Mesenchymal stem cell (in vitro differentiated cells and primary cell): Measurements from ENCODE around the gene JAGN1.

Experiments
- DNase-seq: peaks from one replicate; pipeline ENCODE4 v3.0.0-alpha.2; 2013
- H2AFZ ChIP-seq: one replicate; pipeline ENCODE4 v1.6.1; 2013; ENCODE audit warnings: low read depth, mild to moderate bottlenecking, control low read depth, inconsistent platforms, low read length, moderate library complexity
- H2AK5ac ChIP-seq: 2 replicates; pipeline ENCODE4 v1.6.1; 2013; ENCODE audit warnings: low read length, moderate library complexity, mild to moderate bottlenecking, inconsistent platforms; ENCODE audit not compliant: severe bottlenecking
- H2BK120ac ChIP-seq: one replicate; pipeline ENCODE4 v1.6.1; 2013; ENCODE audit warnings: low read depth, mild to moderate bottlenecking, inconsistent platforms, low read length, moderate library complexity
- H2BK12ac ChIP-seq, 2 experiments: one replicate each; pipeline ENCODE4 v1.6.1; 2013; ENCODE audit warnings: inconsistent platforms in 2 of 2, low read length in 2 of 2, mild to moderate bottlenecking in 2 of 2, moderate library complexity in 2 of 2, control low read depth in 1 of 2
- H2BK15ac ChIP-seq: one replicate; pipeline ENCODE4 v1.6.1; 2013; ENCODE audit warnings: mild to moderate bottlenecking, low read depth, inconsistent platforms; ENCODE audit not compliant: poor library complexity, severe bottlenecking
- H2BK5ac ChIP-seq: 2 replicates; pipeline ENCODE4 v1.6.1; 2013; ENCODE audit warnings: low read depth, mild to moderate bottlenecking, low read length, control low read depth, inconsistent platforms; ENCODE audit not compliant: poor library complexity, severe bottlenecking
- H3K14ac ChIP-seq, 2 experiments: one replicate each; pipeline ENCODE4 v1.6.1; 2013; ENCODE audit warnings: inconsistent platforms in 2 of 2, low read length in 2 of 2, control low read depth in 1 of 2, mild to moderate bottlenecking in 1 of 2, moderate library complexity in 1 of 2
- H3K18ac ChIP-seq, 2 experiments: one replicate each; pipeline ENCODE4 v1.6.1; 2013; ENCODE audit warnings: inconsistent platforms in 2 of 2, low read length in 2 of 2, control low read depth in 1 of 2, low read depth in 1 of 2, mild to moderate bottlenecking in 1 of 2
- H3K23ac ChIP-seq, 2 experiments: one replicate each; pipeline ENCODE4 v1.6.1; 2013; ENCODE audit warnings: inconsistent platforms in 2 of 2, low read length in 2 of 2, mild to moderate bottlenecking in 2 of 2, moderate library complexity in 2 of 2, control low read depth in 1 of 2
- H3K27ac ChIP-seq: 2 replicates; pipeline ENCODE4 v1.5.1; 2013; ENCODE audit warnings: mild to moderate bottlenecking, moderate library complexity, low read length, control low read depth, inconsistent platforms; ENCODE audit not compliant: poor library complexity, severe bottlenecking
- H3K27me3 ChIP-seq, 2 experiments: 2 replicates each; pipeline versions ENCODE4 v1.6.1 to v1.7.0; 2013; ENCODE audit warnings: low read length in 2 of 2, mild to moderate bottlenecking in 2 of 2, moderate library complexity in 2 of 2, control low read depth in 1 of 2, inconsistent platforms in 1 of 2; ENCODE audit not compliant: control insufficient read depth in 1 of 2, insufficient read depth in 1 of 2
- H3K36me3 ChIP-seq, 2 experiments: 2 replicates each; pipeline versions ENCODE4 v1.6.1 to v1.7.0; 2013; ENCODE audit warnings: low read length in 2 of 2, control low read depth in 1 of 2, inconsistent platforms in 1 of 2, low read depth in 1 of 2, mild to moderate bottlenecking in 1 of 2; ENCODE audit not compliant: insufficient read depth in 2 of 2, control insufficient read depth in 1 of 2
- H3K4ac ChIP-seq, 2 experiments: one replicate each; pipeline ENCODE4 v1.6.1; 2013; ENCODE audit warnings: inconsistent platforms in 2 of 2, low read length in 2 of 2, mild to moderate bottlenecking in 2 of 2, moderate library complexity in 2 of 2, control low read depth in 1 of 2, low read depth in 1 of 2
- H3K4me1 ChIP-seq: 2 replicates; pipeline ENCODE4 v1.6.1; 2013; ENCODE audit warnings: low read depth, low read length, control low read depth; ENCODE audit not compliant: control insufficient read depth, insufficient read depth
- H3K4me2 ChIP-seq: 2 replicates; pipeline ENCODE4 v1.6.1; 2013; ENCODE audit warnings: low read length, mild to moderate bottlenecking, inconsistent platforms; ENCODE audit not compliant: poor library complexity, severe bottlenecking
- H3K4me3 ChIP-seq, 2 experiments: 2 replicates each; pipeline versions ENCODE4 v1.5.1 to v1.7.0; 2013; ENCODE audit warnings: low read length in 2 of 2, mild to moderate bottlenecking in 2 of 2, control low read depth in 1 of 2, low read depth in 1 of 2; ENCODE audit not compliant: insufficient read depth in 1 of 2
- H3K79me1 ChIP-seq: replicated peaks from 2 replicates; pipeline ENCODE4 v1.6.1; 2013; ENCODE audit warnings: mild to moderate bottlenecking, control low read depth, low read length, inconsistent platforms; ENCODE audit not compliant: poor library complexity, severe bottlenecking
- H3K9ac ChIP-seq: 2 replicates; pipeline ENCODE4 v1.7.0; 2013; ENCODE audit warnings: mild to moderate bottlenecking, low read length, moderate library complexity
- H3K9me3 ChIP-seq: 2 replicates; pipeline ENCODE4 v1.7.0; 2013; ENCODE audit warnings: mild to moderate bottlenecking, low read length; ENCODE audit not compliant: control insufficient read depth
- H4K8ac ChIP-seq: one replicate; pipeline ENCODE4 v1.6.1; 2013; ENCODE audit warnings: inconsistent platforms, mild to moderate bottlenecking, low read length, moderate library complexity
- H4K91ac ChIP-seq: one replicate; pipeline ENCODE4 v1.6.1; 2013; ENCODE audit warnings: mild to moderate bottlenecking, low read length, inconsistent platforms
- WGBS: methylation state at CpG from one replicate; pipeline ENCODE4 v1.1.7; 2013; ENCODE audit warnings: mixed read lengths; 5-methylcytosine and 5-hydroxymethylcytosine counted together

The JAGN1 gene

GRCh38 chr3:9916346-9916733 lies 25.9 kb downstream of the JAGN1 start:
- H2BK12ac ChIP-seq: peak overlapping the region; percentile 7 to 88
- H2AFZ ChIP-seq: peak overlapping the region; percentile 29
- H3K9me3 ChIP-seq: no peaks in the 10 kb centered on the region
- peak overlapping the region; percentile 74 for H2BK120ac ChIP-seq
- no peak overlapping the region for H2BK15ac ChIP-seq
- H3K4ac ChIP-seq: peak overlapping the region; percentile 9 to 92
- H3K27me3 ChIP-seq: no peaks in the 10 kb centered on the region
- H4K8ac ChIP-seq: peak overlapping the region; percentile 4
- WGBS: 51% methylated on average over 7 of the region's 7 CpGs
- peak overlapping the region; percentile 63 for H3K4me2 ChIP-seq
- H3K14ac ChIP-seq: peak overlapping the region in 1 of 2 experiments; percentile 44
- peaks cover 15% of the 10 kb centered on the region for H3K79me1 ChIP-seq
- H3K18ac ChIP-seq: peak overlapping the region; percentile 2 to 94
- no peak overlapping the region for H3K23ac ChIP-seq
- H3K9ac ChIP-seq: peak overlapping the region; percentile 91
- peak overlapping the region; percentile 12 for H4K91ac ChIP-seq
- H3K27ac ChIP-seq: peak overlapping the region; percentile 62
- peaks cover 47% of the 10 kb centered on the region for H3K4me1 ChIP-seq
- peak overlapping the region in 1 of 2 experiments; percentile 82 for H3K4me3 ChIP-seq
- peak; percentile 57 for DNase-seq
- peaks cover 10 to 11% of the 10 kb centered on the region in 2 experiments for H3K36me3 ChIP-seq
- no peak overlapping the region for H2BK5ac ChIP-seq
- H2AK5ac ChIP-seq: peak overlapping the region; percentile 46

GRCh38 chr3:9916734-9917680 lies 26.6 kb downstream of the JAGN1 start, which contains the start of gene IL17RC:
Gene IL17RC, plus strand, starts transcription at chr3:9917098. Its CDS starts 218 bp downstream, at chr3:9917316.
- Histone ChIP-seq H3K18ac (peak within 1 kb of the TSS; percentile 95 to 97), H3K14ac (peak within 1 kb of the TSS in 1 of 2 experiments; percentile 44)

GRCh38 chr3:9917820-9918219 lies 27.4 kb downstream of the JAGN1 start:
- Histone ChIP-seq H2BK5ac (no peak overlapping the region), H4K8ac (peak overlapping the region; percentile 8), H2AK5ac (peak overlapping the region; percentile 29), H3K4ac (peak overlapping the region; percentile 79 to 89), H3K4me1 (peaks cover 39% of the 10 kb centered on the region), H3K27me3 (no peaks in the 10 kb centered on the region), H4K91ac (peak overlapping the region; percentile 30), H3K4me2 (peak overlapping the region; percentile 86), H2BK12ac (no peak overlapping the region), H2BK15ac (no peak overlapping the region), H3K79me1 (peaks cover 15% of the 10 kb centered on the region), H3K9ac (peak overlapping the region; percentile 91), H3K4me3 (peak overlapping the region in 1 of 2 experiments; percentile 82), H2AFZ (no peak overlapping the region), H3K23ac (no peak overlapping the region), H2BK120ac (no peak overlapping the region), H3K9me3 (no peaks in the 10 kb centered on the region), H3K14ac (peak overlapping the region in 1 of 2 experiments; percentile 1), H3K36me3 (peaks cover 10 to 17% of the 10 kb centered on the region in 2 experiments), H3K18ac (peak overlapping the region in 1 of 2 experiments; percentile 1), H3K27ac (no peak overlapping the region)
- no peak for DNase-seq
- 98% methylated on average over 10 of the region's 10 CpGs for WGBS

More at GRCh38 chr3:9916734-9917680, 26.6 kb downstream of the JAGN1 start, which contains the start of gene IL17RC:
- Histone ChIP-seq H2BK5ac (no peak within 1 kb of the TSS), H2BK120ac (peak within 1 kb of the TSS; percentile 94), H4K8ac (peak within 1 kb of the TSS; percentile 99), H4K91ac (peak within 1 kb of the TSS; percentile 94), H3K9ac (peak within 1 kb of the TSS; percentile 91), H3K27me3 (no peaks in the 10 kb centered on the region), H3K4me1 (peaks cover 43% of the 10 kb centered on the region), H3K36me3 (peaks cover 10 to 11% of the 10 kb centered on the region in 2 experiments), H2AK5ac (peak within 1 kb of the TSS; percentile 46), H2BK12ac (peak within 1 kb of the TSS; percentile 7 to 88), H3K79me1 (peaks cover 15% of the 10 kb centered on the region), H3K4ac (peak within 1 kb of the TSS; percentile 79 to 94), H3K9me3 (no peaks in the 10 kb centered on the region), H3K27ac (peak within 1 kb of the TSS; percentile 63), H3K4me3 (peak within 1 kb of the TSS; percentile 76 to 82), H3K23ac (peak within 1 kb of the TSS in 1 of 2 experiments; percentile 60), H2AFZ (peak within 1 kb of the TSS; percentile 46), H3K4me2 (peak within 1 kb of the TSS; percentile 86), H2BK15ac (peak within 1 kb of the TSS; percentile 86)
- 17% methylated on average over 17 of the region's 19 CpGs for WGBS
- DNase-seq: peak; percentile 92
